HG03354 (cell line): ENCODE results near the gene TMEM132C.
"Not testable (repeated sequence)": the region's sequence is repeated elsewhere in the genome, so short reads cannot be mapped to it uniquely, and the experiment has no call there.

ENCODE experiments used
- ATAC-seq: cut with Tn5 transposase; IDR thresholded peaks from one replicate; pipeline ENCODE4 v1.9.1; 2021; ENCODE audit warnings: mild to moderate bottlenecking; ENCODE audit not compliant: unreplicated experiment, poor library complexity, severe bottlenecking

The TMEM132C gene

DNA sequence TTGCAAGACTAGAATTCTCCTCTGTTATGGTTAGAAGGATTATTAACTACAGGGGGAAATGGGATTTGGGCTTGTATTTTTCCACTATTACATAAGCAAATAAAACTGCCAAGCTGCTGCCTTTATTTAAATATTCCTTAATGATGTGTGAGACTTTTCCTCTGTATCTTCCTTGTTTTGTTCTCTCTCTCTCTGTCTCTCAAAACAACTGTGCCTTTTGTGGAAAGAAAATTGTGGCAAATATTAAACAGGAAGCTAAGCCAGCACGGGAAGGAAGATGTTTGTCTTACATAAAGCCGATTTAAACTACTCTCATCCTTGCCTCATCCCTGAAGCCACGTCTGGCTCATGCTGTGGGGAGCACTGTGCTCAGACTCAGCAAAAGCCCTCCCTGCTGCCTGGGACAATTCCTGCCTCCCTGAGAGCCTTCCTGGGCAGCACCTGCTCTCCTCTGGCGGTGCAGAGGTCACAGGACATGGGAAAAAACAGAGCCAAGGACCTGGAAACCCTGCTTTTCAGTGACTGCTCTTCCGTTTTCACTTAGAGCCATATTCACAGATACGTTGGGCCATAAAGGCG, 319.6 kb downstream of the TMEM132C start:
- ATAC-seq, result no peak

DNA sequence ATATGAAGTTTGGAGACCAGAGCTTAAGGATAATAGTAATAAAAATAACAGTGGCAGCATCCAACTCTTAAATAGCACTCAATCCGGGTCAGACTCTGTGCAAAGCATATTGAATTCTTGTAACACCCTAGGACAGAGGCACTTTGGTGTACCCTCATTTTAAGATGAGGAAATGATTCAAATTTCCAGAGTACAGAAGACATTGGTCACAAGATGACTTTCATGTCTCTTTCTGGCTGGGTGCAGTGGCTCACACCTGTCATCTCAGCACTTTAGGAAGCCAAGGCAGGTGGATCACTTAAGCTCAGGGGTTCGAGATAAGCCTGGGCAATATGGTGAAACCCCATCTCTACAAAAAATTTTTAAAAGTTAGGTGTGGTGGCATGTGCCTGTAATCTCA, 320.9 kb downstream of the TMEM132C start:
- ATAC-seq, result no peak

DNA sequence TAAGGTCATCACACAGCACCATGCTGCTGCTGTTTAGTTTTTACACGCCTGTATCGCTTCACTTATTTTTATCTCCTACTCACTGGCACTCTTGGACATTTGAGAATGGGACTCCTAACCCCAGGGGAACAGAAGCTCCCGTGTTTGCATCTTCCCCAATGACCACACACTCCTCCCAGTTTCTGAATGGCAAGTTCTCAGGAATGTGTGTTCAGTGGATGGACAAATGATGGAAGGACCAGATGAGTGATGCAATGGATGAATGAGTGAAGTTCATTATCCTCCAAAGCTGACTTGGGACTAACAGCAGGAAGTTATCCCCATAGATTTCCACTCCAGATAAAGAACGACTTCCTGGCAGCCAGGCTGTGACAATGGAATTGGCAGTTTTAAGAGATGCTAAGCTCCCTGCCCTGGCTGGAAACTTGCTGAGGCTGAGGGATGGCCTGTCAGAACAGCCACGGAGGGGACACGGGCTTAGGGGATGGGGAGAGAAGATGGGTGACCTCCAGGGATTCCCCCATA, 325.3 kb downstream of the TMEM132C start:
- no peak for ATAC-seq

DNA sequence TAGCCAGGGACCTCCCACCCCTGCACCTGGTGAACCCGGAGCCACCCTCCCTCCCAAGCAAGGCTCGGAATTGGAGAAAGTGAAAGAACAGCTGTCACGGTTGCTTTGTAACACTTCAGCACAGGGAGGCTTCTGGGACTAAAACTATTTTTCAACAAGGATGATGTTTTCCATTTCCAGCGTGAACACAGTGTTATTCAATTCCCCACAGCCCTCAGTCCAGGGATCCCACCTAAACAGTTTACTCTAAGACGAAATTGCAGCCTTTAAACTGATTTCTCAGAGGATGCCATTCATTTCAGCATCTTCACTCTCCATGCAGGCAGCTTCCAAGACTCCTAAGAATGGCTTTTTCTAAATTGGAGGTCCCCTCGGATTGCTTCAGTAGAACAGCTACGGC, 327.6 kb downstream of the TMEM132C start:
- ATAC-seq, result no peak

DNA sequence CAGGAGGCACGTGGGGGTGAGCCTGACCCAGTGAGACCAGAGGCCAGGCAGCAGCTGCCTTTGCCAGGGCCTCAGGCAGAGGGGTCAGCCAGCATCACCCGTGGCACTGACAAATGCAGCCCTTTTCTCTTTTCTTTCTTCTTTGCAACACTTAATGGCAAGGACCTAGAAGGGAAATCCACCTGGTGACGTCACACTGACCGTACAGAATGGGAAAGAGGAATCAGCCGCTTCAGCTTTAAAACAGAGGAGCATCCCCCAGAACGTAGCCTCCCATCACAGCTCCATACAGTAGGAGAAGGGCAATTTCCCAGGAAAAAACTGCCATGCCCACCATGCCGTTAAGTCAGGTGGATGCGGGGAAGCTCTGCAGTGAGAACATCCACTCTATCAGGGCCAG, 328.6 kb downstream of the TMEM132C start:
- no peak for ATAC-seq

DNA sequence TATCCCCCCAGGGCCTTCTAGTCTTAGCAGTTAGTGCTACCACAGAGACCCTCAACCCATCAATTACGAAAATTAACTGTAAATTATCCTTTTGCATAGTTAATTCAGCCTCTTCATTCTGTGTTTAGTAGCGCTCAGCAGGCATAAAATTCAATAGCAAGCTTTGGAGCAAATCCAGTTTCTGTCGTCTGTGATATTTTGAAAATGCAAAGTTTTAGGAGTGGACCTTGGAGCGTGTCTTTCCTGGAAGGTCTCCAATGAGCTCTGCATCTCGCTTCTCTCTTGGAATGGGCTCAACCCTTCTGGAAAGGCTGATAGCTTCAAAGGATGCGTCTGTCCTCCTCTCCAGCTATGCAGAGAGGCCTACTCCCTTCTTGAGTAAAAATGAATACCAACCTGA, 333.9 kb downstream of the TMEM132C start:
- no peak for ATAC-seq

DNA sequence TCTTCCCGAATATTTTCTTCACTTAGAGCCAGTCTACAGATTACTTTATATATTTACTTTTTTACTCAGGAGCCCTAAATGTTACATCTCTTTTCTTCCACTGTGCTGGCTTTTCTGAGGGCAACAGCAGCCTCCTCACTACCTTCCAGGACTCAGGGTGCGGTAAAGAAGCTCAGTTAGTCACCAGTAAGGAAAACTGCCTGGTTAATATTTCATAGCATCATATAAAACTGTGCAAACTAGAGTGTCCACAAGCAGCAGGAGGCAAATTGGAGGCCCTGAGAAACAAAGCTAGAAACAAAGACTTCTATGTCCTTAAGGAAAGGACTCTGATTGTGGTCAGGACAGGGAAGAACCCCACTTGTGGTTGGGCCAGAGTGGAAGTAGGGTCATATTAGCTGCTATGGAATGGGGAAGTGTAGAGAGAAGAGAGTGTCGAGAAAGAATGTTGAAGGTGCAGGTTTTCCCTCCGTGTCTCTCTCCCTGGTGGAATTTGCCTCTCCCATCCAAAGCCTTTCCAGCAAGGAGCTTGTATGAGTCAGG, 336.7 kb downstream of the TMEM132C start:
- ATAC-seq, result no peak

DNA sequence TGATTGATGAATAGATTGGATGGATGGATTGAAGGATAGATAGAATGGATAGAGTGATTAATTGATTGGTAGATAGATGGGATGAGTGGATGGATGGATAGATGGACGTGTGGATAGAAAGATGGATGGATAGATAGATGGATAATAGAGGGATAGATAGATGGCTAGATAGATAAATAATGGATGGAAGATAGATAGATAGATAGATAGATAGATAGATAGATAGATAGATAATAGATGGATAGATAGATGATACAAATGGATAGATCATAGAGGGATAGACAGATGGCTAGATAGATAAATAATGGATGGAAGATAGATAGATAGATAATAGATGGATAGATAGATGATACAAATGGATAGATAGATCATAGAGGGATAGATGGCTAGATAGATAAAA, 337.2 kb downstream of the TMEM132C start:
- not testable (repeated sequence) for ATAC-seq

DNA sequence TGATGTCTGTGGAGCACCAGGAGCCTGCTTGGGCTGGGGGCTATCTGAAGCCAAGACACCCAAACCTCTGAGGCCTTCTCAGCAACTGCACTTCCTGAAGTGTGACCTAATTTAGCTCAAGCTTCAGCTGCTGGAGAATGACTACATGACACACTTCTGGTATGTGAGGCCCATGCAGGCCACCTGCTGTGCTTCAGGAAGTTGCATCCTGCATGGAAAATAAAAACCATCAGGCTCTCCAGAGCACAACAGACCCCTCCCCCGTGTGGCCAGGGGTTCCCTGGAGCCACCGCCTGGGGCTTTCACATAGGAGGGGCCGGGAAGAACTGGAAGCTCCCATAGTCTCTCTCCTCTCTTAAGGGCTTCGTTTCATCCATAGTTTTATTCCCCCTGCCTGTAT, 339.1 kb downstream of the TMEM132C start:
- ATAC-seq, result no peak

DNA sequence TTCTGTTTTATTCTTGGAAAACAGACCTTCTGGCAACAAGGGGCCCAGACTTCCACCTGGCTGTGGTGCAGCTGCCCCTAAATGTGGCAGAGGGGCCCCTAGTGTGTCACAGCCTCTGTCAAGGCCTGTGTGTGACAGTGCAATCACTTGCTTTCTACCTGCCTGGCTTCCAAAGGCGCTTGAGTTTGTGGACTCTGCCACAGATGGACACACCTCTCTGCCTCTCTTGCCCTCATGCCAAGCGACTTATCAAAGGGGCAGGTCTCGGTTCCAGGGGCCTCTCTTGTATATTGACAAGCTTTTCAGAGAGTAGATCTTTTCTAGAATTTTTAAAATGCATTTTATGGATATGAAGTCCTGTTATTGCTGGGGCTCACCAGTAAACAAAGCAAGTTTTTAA, 339.6 kb downstream of the TMEM132C start:
- no peak for ATAC-seq

DNA sequence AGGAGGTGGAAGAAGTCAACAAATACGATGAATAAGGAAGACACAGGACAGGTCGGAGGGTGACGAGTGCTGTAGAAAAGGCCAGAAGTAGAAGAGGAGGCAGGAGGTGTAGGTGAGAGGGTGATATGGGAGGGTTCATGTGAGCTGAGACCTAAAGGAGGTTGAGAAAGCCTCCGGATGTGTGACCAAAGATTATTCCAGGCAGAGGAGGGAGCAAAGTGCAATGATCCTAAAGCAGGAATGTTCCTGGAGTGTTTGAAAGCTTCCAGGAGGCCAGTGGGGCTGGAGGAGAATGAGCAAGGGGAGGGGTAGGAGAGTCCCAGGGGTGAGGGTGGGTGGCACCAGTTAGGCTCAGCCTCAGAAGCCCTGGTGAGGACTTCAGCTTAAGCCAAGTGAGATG, 340.0 kb downstream of the TMEM132C start:
- ATAC-seq, result no peak

DNA sequence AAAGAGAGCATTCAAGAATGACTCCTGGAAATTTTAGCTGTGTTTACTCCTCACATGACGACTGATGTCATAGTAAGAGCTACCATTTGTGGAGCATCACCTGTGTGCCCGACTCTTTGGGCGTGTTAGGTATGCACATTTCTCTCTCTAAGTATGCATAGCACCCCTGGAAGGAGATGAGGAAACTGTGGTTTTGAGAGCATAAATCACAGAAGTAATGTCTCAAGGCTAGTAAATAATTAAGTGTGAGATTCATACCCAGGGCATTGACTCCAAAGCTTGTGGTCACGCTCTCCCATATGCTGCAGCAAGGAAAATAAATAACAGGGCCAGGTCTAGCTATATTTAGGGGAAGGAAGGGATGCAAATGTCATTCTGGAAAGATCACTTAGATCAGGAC, 340.7 kb downstream of the TMEM132C start:
- ATAC-seq, result no peak

DNA sequence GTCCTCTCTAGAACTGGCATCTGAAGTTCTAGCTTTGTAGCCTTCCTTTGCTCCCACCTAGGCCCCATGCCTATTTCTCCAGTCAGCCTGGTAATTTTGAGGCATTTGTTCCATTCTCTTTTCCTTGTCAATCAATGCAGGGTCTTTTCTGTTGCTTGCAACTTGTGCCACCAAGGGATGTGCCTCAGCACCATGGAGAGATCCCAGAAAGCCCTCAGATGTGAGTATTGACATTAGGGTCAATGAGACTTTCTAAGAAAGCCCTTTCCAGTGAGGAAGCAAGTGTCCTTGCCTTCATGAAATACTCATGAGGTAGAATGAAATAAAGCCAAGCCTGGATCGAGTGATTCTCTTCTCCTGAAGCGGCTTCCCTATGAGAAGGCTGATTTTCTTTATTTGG, 342.9 kb downstream of the TMEM132C start:
- ATAC-seq, result no peak

DNA sequence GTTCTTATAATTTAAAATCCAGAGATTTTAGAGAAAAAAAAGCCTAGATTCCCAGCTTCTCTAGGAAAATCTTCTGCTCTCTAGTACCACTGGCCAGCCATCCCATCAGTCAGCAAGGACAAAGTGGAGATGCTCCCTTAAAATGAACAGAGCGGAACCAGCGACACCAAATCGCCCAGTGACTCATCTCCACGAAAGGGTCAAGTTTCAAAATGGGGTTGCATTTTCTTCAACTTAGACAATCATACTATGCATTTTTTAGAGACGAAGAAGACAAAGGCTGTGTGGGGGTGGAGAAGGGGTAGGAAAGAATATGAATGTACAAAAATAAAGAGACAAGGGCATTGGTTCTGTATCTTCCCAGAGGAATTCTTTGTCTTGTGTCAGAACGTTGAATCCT, 344.8 kb downstream of the TMEM132C start:
- ATAC-seq, result no peak

DNA sequence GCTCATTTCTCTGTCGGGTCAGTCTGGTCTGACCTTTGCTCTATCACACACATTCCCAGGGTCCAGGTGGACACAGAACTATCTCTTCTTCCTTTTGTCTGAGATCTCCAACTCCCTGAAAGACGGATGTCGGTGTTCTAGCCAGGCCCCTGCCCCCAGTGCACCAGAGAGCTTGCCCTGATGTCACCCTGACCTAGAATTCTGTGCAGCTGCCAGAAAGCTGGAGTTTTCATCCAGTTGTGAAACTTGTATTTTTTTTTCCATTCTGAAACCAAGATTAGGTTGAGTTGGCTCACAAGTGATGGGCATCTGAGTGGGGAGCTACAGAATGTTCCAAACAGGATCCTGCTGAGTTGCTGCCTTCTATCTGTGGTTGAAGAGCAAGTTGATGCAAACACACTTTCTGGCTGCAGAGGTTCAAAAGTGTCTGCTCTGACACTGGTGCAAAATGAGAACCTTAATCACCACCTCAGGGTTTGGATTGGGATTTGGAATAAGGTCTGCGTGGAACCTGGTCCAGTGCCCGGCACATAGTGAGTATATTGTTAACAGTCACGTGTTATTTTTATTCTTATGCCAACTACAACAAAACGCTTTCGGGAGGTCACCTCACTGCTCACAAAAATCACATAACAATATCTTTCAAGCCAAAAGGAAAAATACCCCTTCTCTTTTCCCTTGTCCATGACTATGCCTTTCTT, 345.3 kb downstream of the TMEM132C start:
- no peak for ATAC-seq

DNA sequence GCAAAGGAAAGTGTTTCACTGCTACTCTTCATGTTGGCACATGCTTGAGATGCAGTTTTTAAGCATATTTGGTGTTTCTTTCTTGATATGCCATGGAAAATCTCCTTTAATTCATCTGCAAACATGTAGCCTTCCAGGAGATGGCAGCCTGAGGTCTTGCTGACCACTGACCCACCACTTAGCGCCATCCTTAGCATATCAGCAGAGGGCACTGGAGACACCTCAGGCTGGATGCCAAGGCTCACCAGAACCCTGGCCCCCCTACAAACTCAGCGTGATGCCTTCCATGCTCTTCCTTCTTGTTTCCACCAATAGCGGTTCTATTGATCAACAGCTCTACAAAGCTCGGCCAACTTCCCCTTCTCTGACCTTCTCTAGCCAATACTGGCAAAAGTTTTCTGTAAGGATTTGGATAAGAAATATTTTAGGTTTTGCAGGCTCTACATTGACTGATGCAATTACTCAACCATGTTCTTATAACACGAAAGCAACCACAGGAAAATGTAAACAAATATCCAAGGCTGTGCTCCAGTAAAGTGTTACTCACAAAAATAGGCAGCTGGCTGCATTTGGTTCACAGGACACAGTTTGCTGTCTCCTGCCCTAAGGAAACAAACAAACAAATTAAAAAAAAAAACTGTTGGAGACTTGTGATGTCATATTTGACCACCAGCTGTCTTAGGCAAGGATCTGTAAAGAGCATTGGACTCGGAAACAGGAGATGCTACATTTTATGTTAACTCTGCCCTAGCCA, 347.0 kb downstream of the TMEM132C start:
- no peak for ATAC-seq

DNA sequence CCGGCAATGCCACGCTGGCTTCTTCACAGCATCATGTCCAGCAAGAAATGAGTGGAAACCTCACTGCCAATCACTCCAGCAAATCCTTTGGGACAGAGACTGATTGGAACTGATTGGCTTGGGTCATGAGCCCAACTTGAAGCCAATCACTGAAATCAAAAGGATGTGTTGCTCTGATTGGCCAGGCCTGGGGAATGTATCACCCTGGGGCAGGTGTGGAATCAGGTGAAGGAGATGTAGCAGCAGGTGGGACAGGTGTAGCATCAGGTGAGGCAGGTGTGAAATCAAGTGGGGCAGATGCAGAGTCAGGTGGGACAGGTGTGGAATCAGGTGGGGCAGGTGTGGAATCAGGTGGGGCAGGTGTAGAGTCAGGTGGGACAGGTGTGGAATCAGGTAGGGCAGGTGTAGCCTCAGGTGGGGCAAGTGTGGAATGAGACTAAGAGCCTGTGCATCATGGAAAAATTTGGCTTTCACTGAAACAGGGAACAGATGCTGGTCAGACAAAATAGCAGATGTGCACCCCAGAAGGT, 350.4 kb downstream of the TMEM132C start:
- ATAC-seq, result no peak

DNA sequence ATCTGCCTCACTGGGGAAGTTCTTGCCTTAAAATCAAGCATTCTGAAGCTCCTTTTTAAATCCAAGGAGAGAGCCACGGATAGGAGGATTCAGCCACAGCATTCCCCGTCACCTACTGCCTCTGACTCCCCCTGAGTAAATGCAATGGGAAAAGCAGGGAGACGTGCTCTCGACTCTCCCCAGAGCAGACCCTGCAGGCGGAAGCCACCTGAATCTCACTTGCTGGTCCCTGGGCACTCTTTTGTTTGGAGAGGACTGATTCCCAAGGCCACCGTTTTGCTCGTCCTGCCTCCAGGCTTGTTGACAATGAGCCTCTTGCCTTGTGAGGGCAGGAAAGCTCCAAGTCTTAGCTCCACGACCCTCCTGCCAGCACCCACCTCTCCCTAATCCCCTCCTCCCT, 352.3 kb downstream of the TMEM132C start:
- no peak for ATAC-seq

DNA sequence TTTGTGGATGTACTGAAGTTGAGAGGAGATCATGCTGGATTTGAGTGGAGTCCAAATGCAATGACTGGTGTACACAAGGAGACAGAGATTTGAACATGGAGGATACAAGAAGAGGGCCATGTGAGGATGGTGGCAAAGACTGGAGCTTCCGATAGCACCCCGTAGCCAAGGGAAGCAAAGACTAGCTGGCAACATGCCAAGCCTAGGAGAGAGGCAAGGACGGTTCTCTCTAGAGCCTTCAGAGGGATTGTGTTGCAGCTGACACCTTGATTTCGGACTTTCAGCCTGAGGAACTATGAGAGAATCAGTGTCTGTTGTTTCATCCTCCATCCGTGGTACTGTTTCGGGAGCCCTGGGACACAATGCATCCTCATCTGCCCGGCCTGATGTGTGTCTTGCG, 354.3 kb downstream of the TMEM132C start:
- no peak for ATAC-seq

DNA sequence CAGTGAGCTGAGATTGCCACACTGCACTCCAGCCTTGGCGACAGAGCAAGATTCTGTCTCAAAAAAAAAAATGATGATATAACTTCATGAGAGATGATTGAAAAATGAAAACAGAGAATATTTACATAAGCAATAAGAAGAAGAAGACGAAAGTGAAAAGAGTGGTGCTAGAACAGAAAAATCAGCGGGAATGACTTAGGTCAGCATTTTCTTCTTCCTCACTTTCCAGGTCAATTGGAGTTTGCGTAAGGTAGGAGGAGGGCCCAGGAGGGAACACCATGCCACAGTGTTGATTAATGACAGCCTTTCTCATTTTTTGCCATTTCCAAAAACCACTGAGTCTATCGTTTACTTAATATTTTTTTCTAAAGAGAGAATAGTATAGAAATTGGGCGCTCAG, 356.8 kb downstream of the TMEM132C start:
- ATAC-seq, result no peak
